ENCODE results near the gene RAB3A.

The RAB3A gene

DNA sequence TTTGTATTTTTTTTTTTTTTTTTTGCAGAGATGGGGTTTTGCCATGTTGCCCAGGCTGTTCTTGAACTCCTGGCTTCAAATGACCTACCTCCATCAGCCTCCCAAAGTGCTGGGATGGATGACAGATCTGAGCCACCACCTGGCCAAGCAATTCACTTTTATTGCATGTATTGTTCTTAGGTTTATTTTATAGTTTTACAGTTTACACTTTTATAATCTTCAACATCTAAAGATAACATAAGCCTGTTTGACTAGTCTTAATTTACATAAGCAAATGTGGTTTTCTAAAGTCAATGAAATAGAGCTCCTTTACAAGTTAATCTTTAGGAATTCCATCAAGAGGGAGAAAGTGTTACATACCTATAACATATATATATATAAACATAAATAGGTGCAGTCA, 20.3 kb downstream of the RAB3A start:
- Histone ChIP-seq H3K9me3 (ENCODE audit: control insufficient read depth, insufficient read depth, low read length) (no peaks in the 10 kb centered on the region), H3K36me3 (ENCODE audit: control insufficient read depth, insufficient read depth, low read length) (no peaks in the 10 kb centered on the region), H3K4me3 (ENCODE audit: low read length) (no peak overlapping the region), H3K27ac (ENCODE audit: low read length) (no peak overlapping the region), H3K4me1 (ENCODE audit: control insufficient read depth, insufficient read depth, low read length) (peaks cover 2% of the 10 kb centered on the region; the same call in 1 of the 2 replicates), H3K27me3 (ENCODE audit: control insufficient read depth, insufficient read depth, low read length) (no peaks in the 10 kb centered on the region)
- no peak for DNase-seq (ENCODE audit: low read depth, low spot score)

GRCh38 chr19:18179957-18180356, 23.9 kb downstream of the RAB3A start:
- Histone ChIP-seq H3K27me3 (ENCODE audit: control insufficient read depth, insufficient read depth, low read length) (no peaks in the 10 kb centered on the region), H3K4me3 (ENCODE audit: low read length) (no peak overlapping the region), H3K27ac (ENCODE audit: low read length) (no peak overlapping the region), H3K4me1 (ENCODE audit: control insufficient read depth, insufficient read depth, low read length) (no peaks in the 10 kb centered on the region), H3K9me3 (ENCODE audit: control insufficient read depth, insufficient read depth, low read length) (no peaks in the 10 kb centered on the region), H3K36me3 (ENCODE audit: control insufficient read depth, insufficient read depth, low read length) (no peaks in the 10 kb centered on the region)
- no peak for DNase-seq (ENCODE audit: low read depth, low spot score)
- no CpG with 5 or more reads among the region's 5 CpGs for WGBS (ENCODE audit: insufficient coverage, insufficient read length)

DNA sequence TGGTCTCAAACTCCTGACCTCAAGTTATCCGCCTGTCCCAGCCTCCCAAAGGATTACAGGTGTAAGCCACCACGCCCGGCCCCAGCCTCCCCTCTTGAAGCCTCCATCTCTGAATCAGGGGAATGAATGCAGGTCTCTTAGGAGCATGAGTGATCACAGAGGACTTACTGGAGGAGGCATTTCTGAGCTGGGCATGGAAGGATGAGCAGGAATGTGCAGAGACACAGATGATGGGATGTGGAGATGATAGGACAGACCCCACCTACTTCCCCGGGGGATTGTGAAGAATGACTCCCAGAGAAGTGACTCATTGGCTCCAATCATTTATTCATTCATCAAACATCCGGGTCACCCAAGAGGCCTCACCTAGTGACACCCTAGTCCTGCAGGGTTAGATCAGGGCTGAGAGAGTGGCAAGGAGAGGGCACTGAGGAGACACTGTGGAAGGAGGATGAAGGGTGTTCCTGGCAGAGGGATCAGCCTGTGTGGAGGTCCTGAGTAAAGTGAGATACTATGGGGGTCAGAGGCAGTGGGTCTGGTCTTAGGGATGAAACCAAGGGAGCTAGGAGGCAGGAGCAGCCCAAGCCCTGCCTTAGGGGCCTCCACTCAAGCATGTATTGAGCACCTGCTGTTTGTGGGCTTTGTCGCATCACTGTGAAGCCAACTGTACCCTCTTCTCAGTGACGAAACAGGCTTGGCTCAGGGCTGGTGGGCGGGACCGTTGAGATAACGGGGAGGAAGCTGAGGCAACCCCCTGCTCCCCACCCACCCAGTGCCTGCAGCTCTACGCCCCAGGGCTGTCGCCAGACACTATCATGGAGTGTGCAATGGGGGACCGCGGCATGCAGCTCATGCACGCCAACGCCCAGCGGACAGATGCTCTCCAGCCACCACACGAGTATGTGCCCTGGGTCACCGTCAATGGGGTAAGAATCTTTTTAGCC, 27.2 kb downstream of the RAB3A start:
- no peak for DNase-seq (ENCODE audit: low read depth, low spot score)
- WGBS (ENCODE audit: insufficient coverage, insufficient read length): no CpG with 5 or more reads among the region's 19 CpGs
- H3K36me3 ChIP-seq (ENCODE audit: control insufficient read depth, insufficient read depth, low read length): no peaks in the 10 kb centered on the region
- H3K27ac ChIP-seq (ENCODE audit: low read length): no peak overlapping the region
- no peak overlapping the region for H3K4me3 ChIP-seq (ENCODE audit: low read length)
- no peaks in the 10 kb centered on the region for H3K27me3 ChIP-seq (ENCODE audit: control insufficient read depth, insufficient read depth, low read length)
- H3K4me1 ChIP-seq (ENCODE audit: control insufficient read depth, insufficient read depth, low read length): peaks cover 4% of the 10 kb centered on the region
- H3K9me3 ChIP-seq (ENCODE audit: control insufficient read depth, insufficient read depth, low read length): no peaks in the 10 kb centered on the region

DNA sequence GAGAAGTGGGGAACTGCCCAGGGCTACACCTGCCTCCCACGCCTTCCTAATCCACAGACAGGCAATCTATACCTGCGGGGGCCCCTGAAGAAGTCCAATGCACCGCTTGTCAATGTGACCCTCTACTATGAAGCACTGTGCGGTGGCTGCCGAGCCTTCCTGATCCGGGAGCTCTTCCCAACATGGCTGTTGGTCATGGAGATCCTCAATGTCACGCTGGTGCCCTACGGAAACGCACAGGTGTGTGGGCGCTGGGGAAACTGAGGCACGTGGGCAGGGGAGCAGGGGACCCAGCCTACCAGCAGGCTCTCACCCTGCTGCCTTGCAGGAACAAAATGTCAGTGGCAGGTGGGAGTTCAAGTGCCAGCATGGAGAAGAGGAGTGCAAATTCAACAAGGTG, 28.9 kb downstream of the RAB3A start:
- peaks cover 4% of the 10 kb centered on the region for H3K4me1 ChIP-seq (ENCODE audit: control insufficient read depth, insufficient read depth, low read length)
- no CpG with 5 or more reads among the region's 11 CpGs for WGBS (ENCODE audit: insufficient coverage, insufficient read length)
- no peaks in the 10 kb centered on the region for H3K36me3 ChIP-seq (ENCODE audit: control insufficient read depth, insufficient read depth, low read length)
- no peak for DNase-seq (ENCODE audit: low read depth, low spot score)
- no peaks in the 10 kb centered on the region for H3K9me3 ChIP-seq (ENCODE audit: control insufficient read depth, insufficient read depth, low read length)
- no peak overlapping the region for H3K4me3 ChIP-seq (ENCODE audit: low read length)
- H3K27me3 ChIP-seq (ENCODE audit: control insufficient read depth, insufficient read depth, low read length): no peaks in the 10 kb centered on the region
- no peak overlapping the region for H3K27ac ChIP-seq (ENCODE audit: low read length)

- Histone ChIP-seq H3K4me1 (ENCODE audit: control insufficient read depth, insufficient read depth, low read length) (peaks cover 4% of the 10 kb centered on the region), H3K4me3 (ENCODE audit: low read length) (peak within 1 kb of the TSS; percentile 54; the same call in 1 of the 2 replicates), H3K9me3 (ENCODE audit: control insufficient read depth, insufficient read depth, low read length) (no peaks in the 10 kb centered on the region), H3K36me3 (ENCODE audit: control insufficient read depth, insufficient read depth, low read length) (peaks cover 8% of the 10 kb centered on the region), H3K27me3 (ENCODE audit: control insufficient read depth, insufficient read depth, low read length) (no peaks in the 10 kb centered on the region), H3K27ac (ENCODE audit: low read length) (no peak within 1 kb of the TSS)
- WGBS (ENCODE audit: insufficient coverage, insufficient read length): no CpG with 5 or more reads among the region's 47 CpGs
- DNase-seq (ENCODE audit: low read depth, low spot score): no peak
Observed at GRCh38 chr19:18173572-18174288, 30.1 kb downstream of the RAB3A start, which contains the start of gene IFI30. IFI30 (plus strand) TSS chr19:18173813; CDS start chr19:18173842, 29 bp downstream.

DNA sequence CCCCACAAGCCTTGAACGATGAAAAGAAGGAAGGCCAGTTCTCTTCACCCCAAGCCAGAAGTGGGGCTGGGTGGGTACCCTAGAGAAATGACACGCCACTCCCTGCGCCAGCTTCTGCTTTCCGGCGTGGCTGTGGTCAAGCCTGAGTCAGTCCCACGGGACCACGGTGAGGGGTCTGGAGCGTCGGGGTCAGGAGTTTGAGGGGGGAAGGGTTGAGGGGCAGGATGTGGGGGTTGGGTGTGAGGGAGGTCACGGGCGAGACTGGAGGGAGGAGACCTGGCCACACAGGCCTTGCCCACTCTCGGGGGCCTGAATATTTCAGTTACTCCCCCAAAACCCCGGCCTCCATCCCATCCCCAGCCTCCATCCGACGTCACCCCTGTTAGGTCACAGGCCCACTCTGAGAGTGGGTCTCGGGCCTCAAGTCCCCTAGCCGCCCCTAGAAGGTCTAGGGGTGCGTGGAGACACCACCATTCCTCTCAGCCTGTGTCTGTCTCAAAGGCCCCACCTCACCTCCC, 30.7 kb downstream of the RAB3A start:
- H3K4me3 ChIP-seq (ENCODE audit: low read length): peak overlapping the region; percentile 54; the same call in 1 of the 2 replicates
- H3K9me3 ChIP-seq (ENCODE audit: control insufficient read depth, insufficient read depth, low read length): no peaks in the 10 kb centered on the region
- WGBS (ENCODE audit: insufficient coverage, insufficient read length): no CpG with 5 or more reads among the region's 18 CpGs
- no peak overlapping the region for H3K27ac ChIP-seq (ENCODE audit: low read length)
- peaks cover 10% of the 10 kb centered on the region for H3K36me3 ChIP-seq (ENCODE audit: control insufficient read depth, insufficient read depth, low read length)
- no peak for DNase-seq (ENCODE audit: low read depth, low spot score)
- no peaks in the 10 kb centered on the region for H3K27me3 ChIP-seq (ENCODE audit: control insufficient read depth, insufficient read depth, low read length)
- peaks cover 4% of the 10 kb centered on the region for H3K4me1 ChIP-seq (ENCODE audit: control insufficient read depth, insufficient read depth, low read length)

- DNase-seq (ENCODE audit: low read depth, low spot score): no peak
- H3K27me3 ChIP-seq (ENCODE audit: control insufficient read depth, insufficient read depth, low read length): no peaks in the 10 kb centered on the region
- H3K36me3 ChIP-seq (ENCODE audit: control insufficient read depth, insufficient read depth, low read length): peaks cover 10% of the 10 kb centered on the region
- H3K4me3 ChIP-seq (ENCODE audit: low read length): no peak overlapping the region
- no peak overlapping the region for H3K27ac ChIP-seq (ENCODE audit: low read length)
- no peaks in the 10 kb centered on the region for H3K9me3 ChIP-seq (ENCODE audit: control insufficient read depth, insufficient read depth, low read length)
- H3K4me1 ChIP-seq (ENCODE audit: control insufficient read depth, insufficient read depth, low read length): peaks cover 4% of the 10 kb centered on the region
- WGBS (ENCODE audit: insufficient coverage, insufficient read length): no CpG with 5 or more reads among the region's 7 CpGs
Observed at GRCh38 chr19:18172331-18173053, 31.4 kb downstream of the RAB3A start.

DNA sequence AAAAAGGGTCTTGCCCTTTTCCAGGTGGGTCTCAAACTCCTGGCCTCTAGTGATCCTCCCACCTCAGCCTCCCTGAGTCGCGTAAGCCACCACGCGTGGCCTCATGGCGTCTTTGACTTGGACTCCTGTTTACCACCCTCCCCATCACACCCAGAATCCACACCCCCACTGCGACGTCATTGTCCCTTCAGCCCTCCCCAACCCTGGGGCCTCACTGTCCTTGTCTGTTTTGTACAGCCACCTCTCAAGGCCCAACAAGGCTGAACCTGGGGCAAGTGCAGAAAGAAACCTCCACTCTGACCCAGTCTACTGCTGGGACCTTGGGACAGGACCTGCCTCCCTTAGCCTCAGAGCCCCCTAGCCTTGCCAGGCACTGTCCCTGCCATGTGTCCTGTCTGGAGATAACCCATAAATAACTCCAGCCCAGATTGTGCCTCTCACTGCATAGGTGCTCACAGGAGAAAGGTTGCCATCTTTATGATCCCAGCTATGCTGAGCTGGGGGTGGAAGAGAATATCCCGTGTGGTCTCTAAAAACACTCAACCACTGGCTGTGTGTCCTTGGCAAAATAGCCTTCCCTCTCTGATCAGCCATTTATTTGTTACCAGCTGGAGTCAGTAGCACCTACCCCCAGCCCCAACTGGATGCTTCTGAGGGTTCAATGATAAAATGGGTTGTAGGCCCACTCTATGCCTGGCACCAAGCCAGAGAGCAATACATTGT, 32.1 kb downstream of the RAB3A start:
- DNase-seq (ENCODE audit: low read depth, low spot score): no peak
- H3K4me1 ChIP-seq (ENCODE audit: control insufficient read depth, insufficient read depth, low read length): peaks cover 4% of the 10 kb centered on the region
- no peak overlapping the region for H3K27ac ChIP-seq (ENCODE audit: low read length)
- H3K9me3 ChIP-seq (ENCODE audit: control insufficient read depth, insufficient read depth, low read length): no peaks in the 10 kb centered on the region
- no peaks in the 10 kb centered on the region for H3K27me3 ChIP-seq (ENCODE audit: control insufficient read depth, insufficient read depth, low read length)
- no peak overlapping the region for H3K4me3 ChIP-seq (ENCODE audit: low read length)
- H3K36me3 ChIP-seq (ENCODE audit: control insufficient read depth, insufficient read depth, low read length): peaks cover 13% of the 10 kb centered on the region
- no CpG with 5 or more reads among the region's 8 CpGs for WGBS (ENCODE audit: insufficient coverage, insufficient read length)

DNA sequence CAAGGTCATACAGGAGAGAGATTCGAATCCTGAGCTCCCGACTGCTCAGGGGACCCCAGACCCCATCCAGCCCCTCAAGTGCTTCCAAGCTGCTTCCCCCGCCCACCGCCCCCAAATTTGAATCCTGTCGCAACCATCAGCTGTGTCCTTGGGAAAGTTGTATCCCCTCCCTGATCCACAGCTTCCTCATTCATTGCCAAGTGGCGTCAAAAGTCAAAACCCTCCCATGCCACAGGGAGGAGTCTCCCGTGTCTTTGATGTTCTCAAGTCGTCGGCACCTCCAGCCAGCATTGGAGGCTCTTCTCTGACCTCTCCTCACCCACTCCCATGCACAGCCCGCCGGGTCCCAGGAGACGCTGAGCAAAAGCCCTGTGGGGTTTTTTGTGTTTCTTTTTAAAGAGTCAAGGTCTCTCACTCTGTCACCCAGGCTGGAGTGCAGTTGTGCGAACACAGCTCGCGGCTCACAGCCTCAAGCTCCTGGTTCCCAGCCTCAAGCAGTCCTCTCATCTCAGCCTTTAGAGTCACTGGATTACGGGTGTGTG, 33.1 kb downstream of the RAB3A start:
- no CpG with 5 or more reads among the region's 16 CpGs for WGBS (ENCODE audit: insufficient coverage, insufficient read length)

More for the DNA sequence above, 33.1 kb downstream of the RAB3A start:
- Histone ChIP-seq H3K9me3 (ENCODE audit: control insufficient read depth, insufficient read depth, low read length) (no peaks in the 10 kb centered on the region), H3K4me1 (ENCODE audit: control insufficient read depth, insufficient read depth, low read length) (peaks cover 4% of the 10 kb centered on the region), H3K27me3 (ENCODE audit: control insufficient read depth, insufficient read depth, low read length) (no peaks in the 10 kb centered on the region), H3K36me3 (ENCODE audit: control insufficient read depth, insufficient read depth, low read length) (peaks cover 13% of the 10 kb centered on the region), H3K27ac (ENCODE audit: low read length) (no peak overlapping the region), H3K4me3 (ENCODE audit: low read length) (no peak overlapping the region)
- no peak for DNase-seq (ENCODE audit: low read depth, low spot score)

Measured in iPS DF 6.9 (cell line).